ENCODE measurements around the gene MRPS26.
A peak's percentile ranks its signal among the peaks of the same experiment; 100 is the strongest.
"Not testable (repeated sequence)": the region's sequence is repeated elsewhere in the genome, so short reads cannot be mapped to it uniquely, and the experiment has no call there.

MRPS26 gene

GRCh38 chr20:3045816-3046676 is at the start of gene MRPS26:
MRPS26 (plus strand) TSS chr20:3046052; CDS start chr20:3046069, 17 bp downstream.
- DNase-seq: peak in 50 of 51 donors; percentile 33 to 96 (median 83)

GRCh38 chr20:2998728-2999127 is 47.1 kb upstream of the MRPS26 start:
- no peak for DNase-seq

- DNase-seq: peak in 3 of 51 donors; percentile 18 to 35 (median 26)
Measured at GRCh38 chr20:3000852-3001523, 44.9 kb upstream of the MRPS26 start.

GRCh38 chr20:3003416-3003815 is 42.4 kb upstream of the MRPS26 start:
- DNase-seq: no peak

- no peak for DNase-seq
Measured at GRCh38 chr20:3010985-3011723, 34.7 kb upstream of the MRPS26 start.

GRCh38 chr20:3011752-3012151 is 34.1 kb upstream of the MRPS26 start:
- no peak for DNase-seq

GRCh38 chr20:3013771-3014170 is 32.1 kb upstream of the MRPS26 start:
- DNase-seq: no peak

GRCh38 chr20:3014179-3014578 is 31.7 kb upstream of the MRPS26 start:
- no peak for DNase-seq

- no peak for DNase-seq
Measured at GRCh38 chr20:3014662-3015061, 31.2 kb upstream of the MRPS26 start.

GRCh38 chr20:3015302-3015701 is 30.6 kb upstream of the MRPS26 start:
- not testable (repeated sequence) for DNase-seq

GRCh38 chr20:3021327-3021726 is 24.5 kb upstream of the MRPS26 start:
- no peak for DNase-seq

- no peak for DNase-seq
Measured at GRCh38 chr20:3021777-3022176, 24.1 kb upstream of the MRPS26 start.

GRCh38 chr20:3022559-3023490 is 23.0 kb upstream of the MRPS26 start:
- DNase-seq: not testable (repeated sequence)

- no peak for DNase-seq
Measured at GRCh38 chr20:3027987-3028386, 17.9 kb upstream of the MRPS26 start.

- DNase-seq: no peak
Measured at GRCh38 chr20:3031524-3032147, 14.2 kb upstream of the MRPS26 start.

GRCh38 chr20:3032624-3033023 is 13.2 kb upstream of the MRPS26 start:
- peak in 9 of 51 donors; percentile 12 to 36 (median 27) for DNase-seq

GRCh38 chr20:3037654-3038053 is 8.2 kb upstream of the MRPS26 start:
- no peak for DNase-seq

- DNase-seq: no peak
Measured at GRCh38 chr20:3038454-3038853, 7.4 kb upstream of the MRPS26 start.

GRCh38 chr20:3039426-3039825 is 6.4 kb upstream of the MRPS26 start:
- no peak for DNase-seq

- DNase-seq: no peak
Measured at GRCh38 chr20:3040086-3040485, 5.8 kb upstream of the MRPS26 start.
